H1 (cell line): ENCODE measurements around the gene ATP5F1C.

Source experiments
- ATF3 ChIP-seq: IDR thresholded peaks from 2 replicates; pipeline ENCODE4 v1.6.1; 2011; ENCODE audit warnings: low read depth, mild to moderate bottlenecking, low read length; ENCODE audit not compliant: insufficient read depth
- CEBPB ChIP-seq: IDR thresholded peaks from 2 replicates; pipeline ENCODE4 v1.6.1; 2012; ENCODE audit warnings: low read depth, low read length
- CTCF ChIP-seq, 3 experiments: IDR thresholded peaks; 1 replicate in 2 of 3; 2 replicates in 1 of 3; pipeline versions ENCODE4 v1.5.1 to v1.6.1; 2011; ENCODE audit warnings: low read length in 3 of 3, mild to moderate bottlenecking in 3 of 3, inconsistent platforms in 2 of 3, low read depth in 1 of 3, moderate library complexity in 1 of 3; ENCODE audit not compliant: insufficient read depth in 1 of 3; ENCODE audit errors: control extremely low read depth in 1 of 3
- EZH2 ChIP-seq: fragments of 200-600 bp; sonication (generic); IDR thresholded peaks from 2 replicates; pipeline ENCODE4 v1.7.1; 2012; ENCODE audit warnings: low read depth, mild to moderate bottlenecking, moderate library complexity, low read length, inconsistent platforms; ENCODE audit not compliant: severe bottlenecking
- HDAC2 ChIP-seq, 2 experiments: fragments of 300-600 bp in 1 of 2; sonication (generic) in 1 of 2; IDR thresholded peaks; 2 replicates each; pipeline ENCODE4 v1.6.1; 2011 to 2012; ENCODE audit warnings: low read depth in 2 of 2, low read length in 2 of 2, mild to moderate bottlenecking in 2 of 2, moderate library complexity in 2 of 2, borderline replicate concordance in 1 of 2, inconsistent platforms in 1 of 2
- KDM1A ChIP-seq: fragments of 200-600, 300-600 bp; sonication (generic); IDR thresholded peaks from 2 replicates; pipeline ENCODE4 v1.7.1; 2016; ENCODE audit warnings: mild to moderate bottlenecking, low read length, borderline replicate concordance
- MAX ChIP-seq: IDR thresholded peaks from 2 replicates; pipeline ENCODE4 v1.6.1; 2012; ENCODE audit warnings: inconsistent platforms
- NRF1 ChIP-seq: IDR thresholded peaks from 2 replicates; pipeline ENCODE4 v1.6.1; 2011; ENCODE audit warnings: mild to moderate bottlenecking, low read depth, low read length, improper control_type of control experiment
- POLR2A ChIP-seq, 2 experiments: IDR thresholded peaks; 1 replicate in 1 of 2; 2 replicates in 1 of 2; pipeline ENCODE4 v1.6.1; 2011; ENCODE audit warnings: low read depth in 2 of 2, low read length in 2 of 2, mild to moderate bottlenecking in 2 of 2; ENCODE audit errors: control extremely low read depth in 1 of 2
- RXRA ChIP-seq: IDR thresholded peaks from 2 replicates; pipeline ENCODE4 v1.6.1; 2011; ENCODE audit warnings: low read depth, mild to moderate bottlenecking, low read length, moderate library complexity; ENCODE audit not compliant: insufficient read depth
- SIRT6 ChIP-seq: IDR thresholded peaks from one replicate; pipeline ENCODE4 v1.7.1; 2012; ENCODE audit warnings: low read length, inconsistent platforms
- SP4 ChIP-seq: IDR thresholded peaks from 2 replicates; pipeline ENCODE4 v1.6.1; 2012; ENCODE audit warnings: low read length, inconsistent platforms
- TAF1 ChIP-seq: IDR thresholded peaks from 2 replicates; pipeline ENCODE4 v1.6.1; 2011; ENCODE audit warnings: mild to moderate bottlenecking, low read depth, low read length

- no peak for TF ChIP-seq CTCF (IDR thresholded peaks at IDR 0.05; ENCODE audit: control extremely low read depth in 1 of 3, insufficient read depth in 1 of 3, low read depth in 1 of 3, low read length in 3 of 3)
- TF ChIP-seq ATF3 = no peak
- TF ChIP-seq RXRA = no peak
- TF ChIP-seq KDM1A = no peak
- TF ChIP-seq NRF1 = no peak
- no peak for TF ChIP-seq HDAC2 (IDR thresholded peaks at IDR 0.05; ENCODE audit: borderline replicate concordance in 1 of 2, low read depth in 2 of 2, low read length in 2 of 2)
- no peak for TF ChIP-seq EZH2
- TF ChIP-seq POLR2A (IDR thresholded peaks at IDR 0.05; ENCODE audit: control extremely low read depth in 1 of 2, low read depth in 2 of 2, low read length in 2 of 2) = no peak
- TF ChIP-seq SP4 = no peak
- no peak for TF ChIP-seq MAX
- no peak for TF ChIP-seq SIRT6
- TF ChIP-seq CEBPB = no peak
- TF ChIP-seq TAF1 = no peak
These were observed 1.5 kb upstream of the ATP5F1C start for GRCh38 chr10:7786430-7786829.
